Endodermal cell (in vitro differentiated cells): ENCODE results near the gene LTB. TPM values are rescaled to one million over a fixed set of nuclear protein-coding genes. Genes with fewer than 3 reads are reported as not detected.

ENCODE experiments used
- DNase-seq: peaks from one replicate; pipeline ENCODE4 v3.0.0-alpha.2; 2017
- H3K27ac ChIP-seq: 2 replicates; pipeline ENCODE4 v1.5.1; 2013; ENCODE audit warnings: mild to moderate bottlenecking, low read depth, low read length, moderate library complexity
- H3K27me3 ChIP-seq: 2 replicates; pipeline ENCODE4 v1.6.1; 2013; ENCODE audit warnings: mild to moderate bottlenecking, low read length, moderate library complexity; ENCODE audit not compliant: insufficient read depth, control insufficient read depth, poor library complexity, severe bottlenecking
- H3K36me3 ChIP-seq: 2 replicates; pipeline ENCODE4 v1.7.0; 2013; ENCODE audit warnings: mild to moderate bottlenecking, low read length, moderate library complexity; ENCODE audit not compliant: control insufficient read depth, insufficient read depth
- H3K4me1 ChIP-seq: one replicate; pipeline ENCODE4 v1.7.0; 2013; ENCODE audit warnings: low read length; ENCODE audit not compliant: control insufficient read depth, insufficient read depth
- H3K4me3 ChIP-seq: 2 replicates; pipeline ENCODE4 v1.5.1; 2013; ENCODE audit warnings: mild to moderate bottlenecking, low read length, moderate library complexity
- H3K9ac ChIP-seq: 2 replicates; pipeline ENCODE4 v1.6.1; 2013; ENCODE audit warnings: mild to moderate bottlenecking, low read length, moderate library complexity; ENCODE audit not compliant: poor library complexity, severe bottlenecking; ENCODE audit errors: extremely low read depth
- H3K9me3 ChIP-seq: 2 replicates; pipeline ENCODE4 v1.6.1; 2013; ENCODE audit warnings: mild to moderate bottlenecking, low read length, moderate library complexity; ENCODE audit not compliant: control insufficient read depth
- H3K27ac Mint-ChIP-seq: 2 replicates; pipeline ENCODE4 v1.8.0; 2020; ENCODE audit warnings: mixed read lengths
- H3K27me3 Mint-ChIP-seq: 2 replicates; pipeline ENCODE4 v1.8.0; 2021; ENCODE audit warnings: mild to moderate bottlenecking, mixed read lengths; ENCODE audit not compliant: insufficient read depth
- H3K36me3 Mint-ChIP-seq: 2 replicates; pipeline ENCODE4 v1.8.0; 2020; ENCODE audit warnings: low read depth, mixed read lengths
- H3K4me1 Mint-ChIP-seq: 2 replicates; pipeline ENCODE4 v1.8.0; 2020; ENCODE audit warnings: mixed read lengths
- H3K4me3 Mint-ChIP-seq: 2 replicates; pipeline ENCODE4 v1.8.0; 2020; ENCODE audit warnings: mild to moderate bottlenecking, moderate library complexity, mixed read lengths
- H3K9me3 Mint-ChIP-seq: 2 replicates; pipeline ENCODE4 v1.8.0; 2020; ENCODE audit warnings: mild to moderate bottlenecking, mixed read lengths
- CTCF ChIP-seq: fragments of 200-600 bp; sonication (generic); conservative IDR thresholded peaks from 2 replicates; pipeline ENCODE4 v1.5.0; 2021; ENCODE audit warnings: antibody characterized with exemption, mild to moderate bottlenecking
- WGBS, 2 experiments: methylation state at CpG; one replicate each; pipeline versions ENCODE4 v1.1.5 to v1.1.7; 2013; ENCODE audit warnings: missing lambda C conversion rate in 2 of 2, mixed read lengths in 1 of 2; ENCODE audit not compliant: insufficient coverage in 1 of 2, insufficient read length in 1 of 2; 5-methylcytosine and 5-hydroxymethylcytosine counted together
- total RNA-seq, 2 donors: library from RNA; stranded (reverse); fragmentation: NEBNext Ultra II Directional in 1 of 2; extraction: Animal tissue kit (Norgen Biotek cat#: 25700) in 1 of 2; gene quantifications; 2 replicates in 1 of 2; 3 replicates in 1 of 2; pipeline ENCODE4 v1.2.1, GENCODE V29; 2021

LTB gene
- total RNA-seq, 2 donors from 2014 or later = 1.3 TPM; not detected in 1

- WGBS, 2 experiments = 89 to 95% methylated on average over 3 of the region's 3 CpGs
- Mint-ChIP-seq H3K9me3 (no peaks in the 10 kb centered on the region), H3K27me3 (peaks cover 51% of the 10 kb centered on the region), H3K4me1 (peaks cover 20% of the 10 kb centered on the region), H3K27ac (no peak overlapping the region), H3K4me3 (no peak overlapping the region), H3K36me3 (no peaks in the 10 kb centered on the region)
- TF ChIP-seq CTCF = no peak
- DNase-seq = no peak
- Histone ChIP-seq H3K4me3 (no peak overlapping the region), H3K4me1 (peaks cover 2% of the 10 kb centered on the region), H3K27me3 (peaks cover 5% of the 10 kb centered on the region), H3K9me3 (no peaks in the 10 kb centered on the region), H3K36me3 (no peaks in the 10 kb centered on the region), H3K9ac (no peak overlapping the region), H3K27ac (no peak overlapping the region)
Observed at GRCh38 chr6:31579119-31579505, 3.1 kb downstream of the LTB start.

- Mint-ChIP-seq H3K27ac (no peak overlapping the region), H3K4me3 (no peak overlapping the region), H3K27me3 (peaks cover 51% of the 10 kb centered on the region), H3K9me3 (no peaks in the 10 kb centered on the region), H3K36me3 (no peaks in the 10 kb centered on the region), H3K4me1 (peaks cover 20% of the 10 kb centered on the region)
- H3K36me3 ChIP-seq = no peaks in the 10 kb centered on the region
- no peaks in the 10 kb centered on the region for H3K9me3 ChIP-seq
- no peak for TF ChIP-seq CTCF
- 87 to 88% methylated on average over 10 to 12 of the region's 12 CpGs for WGBS, 2 experiments
- H3K9ac ChIP-seq = no peak overlapping the region
- no peak overlapping the region for H3K27ac ChIP-seq
- peak; percentile 68 for DNase-seq
- H3K27me3 ChIP-seq = peaks cover 5% of the 10 kb centered on the region
- peaks cover 6% of the 10 kb centered on the region for H3K4me1 ChIP-seq
- H3K4me3 ChIP-seq = no peak overlapping the region
Observed at GRCh38 chr6:31578184-31579118, 3.8 kb downstream of the LTB start.

- 88 to 100% methylated on average over 1 to 2 of the region's 3 CpGs for WGBS, 2 experiments
- Histone ChIP-seq H3K9me3 (no peaks in the 10 kb centered on the region), H3K36me3 (no peaks in the 10 kb centered on the region), H3K27ac (no peak overlapping the region), H3K4me1 (peaks cover 6% of the 10 kb centered on the region), H3K27me3 (peaks cover 5% of the 10 kb centered on the region), H3K4me3 (no peak overlapping the region), H3K9ac (no peak overlapping the region)
- Mint-ChIP-seq H3K9me3 (no peaks in the 10 kb centered on the region), H3K36me3 (no peaks in the 10 kb centered on the region), H3K4me3 (no peak overlapping the region), H3K4me1 (peaks cover 20% of the 10 kb centered on the region), H3K27me3 (peaks cover 47% of the 10 kb centered on the region), H3K27ac (no peak overlapping the region)
- TF ChIP-seq CTCF = no peak
- peak; percentile 38 for DNase-seq
Observed at GRCh38 chr6:31577579-31577966, 4.7 kb downstream of the LTB start.
